HG03139 (cell line): ENCODE measurements around the gene EZR.

Source experiments
- ATAC-seq: cut with Tn5 transposase; IDR thresholded peaks from one replicate; pipeline ENCODE4 v1.9.1; 2021; ENCODE audit not compliant: unreplicated experiment

Gene EZR

DNA sequence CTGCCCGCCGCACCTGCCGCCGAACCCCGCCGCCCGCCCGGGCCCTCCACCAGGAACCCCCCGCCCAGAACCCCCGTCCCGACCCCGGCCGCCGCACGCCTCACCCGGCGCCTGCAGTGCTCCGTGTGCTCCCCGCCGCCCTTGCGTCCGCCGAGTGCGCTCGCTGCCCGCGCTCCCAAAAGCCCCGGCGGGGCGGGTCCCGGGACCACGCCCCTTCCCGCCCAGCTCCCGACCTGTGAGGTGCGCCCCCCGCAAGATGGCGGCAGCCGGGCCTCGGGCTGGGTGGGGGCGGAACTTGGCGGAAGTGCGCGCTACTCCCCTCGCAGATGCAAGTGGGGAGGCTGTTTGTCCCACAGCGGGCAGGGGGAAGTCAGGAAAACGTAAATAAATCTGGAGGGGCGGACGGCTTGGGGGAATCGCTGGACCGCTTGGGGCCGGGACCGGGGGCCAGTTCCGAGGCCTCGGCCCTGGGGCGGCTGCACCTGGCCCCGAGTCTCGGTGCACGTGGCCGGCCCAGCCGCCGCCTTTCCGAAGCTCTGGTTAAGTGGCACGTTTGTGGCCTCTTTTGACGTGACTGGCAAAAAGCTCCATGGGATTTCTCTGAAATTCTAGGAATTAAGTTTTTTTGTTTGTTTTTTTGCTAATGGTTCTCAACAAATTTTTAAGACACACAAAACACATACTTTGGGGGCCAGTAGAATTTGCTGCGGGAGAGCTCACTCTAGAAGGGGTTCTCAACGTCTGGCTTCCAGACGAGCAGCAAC lies at the start of gene EZR:
TSS of gene EZR (minus strand) at position 156 of the 764 bp plus-strand sequence. CDS start 1,275 bp downstream, outside the sequence.
- ATAC-seq: peak; percentile 46

DNA sequence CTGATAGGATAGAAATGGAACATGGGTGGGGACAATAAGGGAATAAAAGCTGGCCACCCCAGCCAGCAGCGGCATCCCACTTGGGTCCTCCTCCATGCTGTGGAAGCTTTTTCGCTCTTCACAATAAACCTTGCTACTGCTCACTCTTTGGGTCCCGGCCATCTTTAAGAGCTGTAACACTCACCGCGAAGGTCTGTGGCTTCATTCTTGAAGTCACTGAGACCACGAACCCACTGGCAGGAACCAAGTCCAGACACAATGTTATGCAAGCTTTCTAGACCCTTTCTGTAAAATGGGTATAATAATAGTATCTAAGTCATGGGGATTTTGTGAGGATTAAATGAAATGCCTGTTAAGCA lies 48.9 kb upstream of the EZR start:
- no peak for ATAC-seq

DNA sequence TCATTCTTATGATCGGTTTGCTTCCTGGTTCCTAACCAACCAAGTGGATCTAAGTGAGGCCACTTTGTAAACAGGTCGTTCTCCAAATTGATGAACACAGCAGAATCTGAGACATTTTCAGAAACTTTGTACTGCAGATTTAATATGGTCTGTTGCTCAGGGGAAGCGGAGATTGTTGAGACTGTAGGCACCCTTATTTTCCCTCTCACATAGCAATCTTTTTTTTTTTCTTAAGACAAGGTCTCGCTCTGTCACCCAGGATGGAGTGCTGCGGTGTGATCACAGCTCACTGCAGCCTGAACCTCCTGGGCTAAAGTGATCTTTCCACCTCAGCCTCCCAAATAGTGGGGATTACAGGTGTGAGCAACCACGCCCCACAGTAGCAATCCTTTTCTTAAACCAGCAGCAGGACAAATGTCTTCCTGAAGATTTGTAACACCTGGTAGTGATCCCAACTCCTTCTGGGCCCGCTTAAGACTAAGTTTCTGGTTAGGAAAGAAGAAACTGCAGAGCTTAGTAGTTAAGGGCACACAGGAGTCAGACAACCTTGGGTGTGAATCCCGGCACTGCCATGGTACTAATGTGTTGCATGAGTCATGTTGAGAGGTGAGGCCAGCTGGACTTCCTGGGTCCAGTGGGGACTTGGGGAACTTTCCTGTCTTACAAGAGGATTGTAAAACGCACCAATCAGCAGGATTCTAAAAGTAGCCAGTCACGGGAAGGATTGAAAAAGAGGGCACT lies 48.4 kb upstream of the EZR start:
- ATAC-seq: no peak

DNA sequence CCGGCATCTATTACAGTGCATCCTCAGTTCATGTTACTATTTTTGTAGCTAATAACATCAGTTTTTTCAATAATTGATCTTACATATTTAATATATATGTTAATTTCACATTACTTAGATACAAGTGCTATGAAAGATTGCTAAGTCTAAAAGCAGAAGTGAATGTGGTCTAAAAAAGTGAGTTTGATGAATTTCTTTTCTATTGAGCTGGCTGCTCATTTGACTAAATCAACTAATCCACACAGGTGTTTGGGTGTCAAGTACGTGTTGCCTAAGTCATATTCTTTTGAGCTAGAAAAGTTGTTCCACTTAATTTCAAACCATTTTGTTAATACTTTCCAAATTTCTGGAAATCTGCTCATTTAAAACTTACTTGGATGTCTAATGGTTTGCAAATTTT lies 46.6 kb upstream of the EZR start:
- no peak for ATAC-seq

DNA sequence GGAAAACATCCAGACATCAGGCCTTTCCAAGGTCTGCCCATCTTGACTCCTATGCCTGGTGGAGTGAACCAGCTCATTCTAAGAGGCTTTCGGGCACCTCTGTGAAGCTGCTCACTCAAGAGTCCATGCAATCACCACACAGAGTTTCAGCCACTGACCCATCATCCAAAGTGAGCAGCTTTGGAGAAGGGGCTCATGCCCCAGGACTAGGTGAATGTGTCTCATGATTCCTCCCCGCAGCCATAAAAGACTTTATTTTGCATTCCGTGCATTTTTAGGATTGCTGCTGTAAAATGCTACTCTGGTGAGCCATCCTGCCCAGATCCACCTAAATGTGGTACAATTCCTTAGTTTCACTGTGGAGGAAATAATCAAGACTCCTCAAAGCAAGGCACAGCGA lies 44.5 kb upstream of the EZR start:
- ATAC-seq: no peak

DNA sequence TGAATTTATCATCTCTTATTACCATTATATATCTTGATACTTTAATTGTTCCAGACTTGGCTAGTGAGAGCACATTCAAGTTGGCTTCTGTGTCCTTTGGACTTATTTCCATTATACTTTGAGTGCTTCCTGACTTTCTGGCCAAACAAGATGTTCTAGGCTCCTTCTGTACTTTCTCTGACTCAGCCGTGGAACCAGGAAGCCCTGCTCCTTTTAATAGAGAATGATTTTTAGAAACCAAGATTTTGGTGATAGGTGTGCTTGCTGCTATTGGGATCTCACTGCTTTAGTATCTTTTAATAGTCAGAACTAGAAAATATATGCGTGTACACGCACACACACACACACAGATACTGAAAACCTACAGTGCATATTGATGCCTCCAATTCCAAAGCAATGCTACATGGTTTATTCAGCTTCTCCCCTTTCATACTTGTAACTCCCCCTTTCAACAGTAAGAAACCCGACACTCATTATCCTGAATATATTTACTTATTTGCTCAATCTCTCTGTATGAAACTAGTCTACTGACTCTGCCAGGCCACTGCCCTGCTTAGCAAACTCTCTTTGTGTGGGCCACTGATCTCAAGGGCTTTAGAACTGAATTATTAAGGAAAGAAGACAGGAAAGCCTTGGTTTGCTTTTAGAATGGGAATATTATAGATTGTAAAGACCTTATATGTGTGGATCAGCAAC lies 42.7 kb upstream of the EZR start:
- no peak for ATAC-seq

DNA sequence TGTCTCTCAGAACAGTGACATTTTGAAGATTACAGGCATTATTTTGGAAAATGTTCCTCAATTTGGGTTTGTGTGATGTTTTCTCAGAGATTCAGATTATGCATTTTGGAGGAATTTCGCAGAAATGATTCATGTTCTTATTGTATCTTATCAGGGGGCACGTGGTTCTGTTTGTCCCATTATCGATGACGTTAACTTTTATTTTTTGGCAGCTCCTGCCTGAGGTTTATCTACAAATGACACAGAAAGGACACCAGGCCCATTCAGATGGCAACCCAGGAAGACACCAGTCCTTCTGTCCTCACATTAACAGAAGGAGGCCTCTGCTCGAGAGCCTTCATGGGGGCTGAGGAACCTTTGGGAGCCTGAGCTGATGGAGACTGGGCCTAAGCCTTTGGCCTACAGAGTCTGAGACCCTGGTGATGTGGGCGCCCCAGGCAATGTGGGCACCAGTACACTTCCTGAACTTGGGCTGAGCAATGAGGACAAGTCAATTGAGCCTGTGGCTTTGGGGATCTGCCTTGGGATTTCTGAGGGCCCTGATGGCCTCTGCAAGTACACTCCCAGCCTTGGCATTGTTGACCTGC lies 41.2 kb upstream of the EZR start:
- no peak for ATAC-seq

DNA sequence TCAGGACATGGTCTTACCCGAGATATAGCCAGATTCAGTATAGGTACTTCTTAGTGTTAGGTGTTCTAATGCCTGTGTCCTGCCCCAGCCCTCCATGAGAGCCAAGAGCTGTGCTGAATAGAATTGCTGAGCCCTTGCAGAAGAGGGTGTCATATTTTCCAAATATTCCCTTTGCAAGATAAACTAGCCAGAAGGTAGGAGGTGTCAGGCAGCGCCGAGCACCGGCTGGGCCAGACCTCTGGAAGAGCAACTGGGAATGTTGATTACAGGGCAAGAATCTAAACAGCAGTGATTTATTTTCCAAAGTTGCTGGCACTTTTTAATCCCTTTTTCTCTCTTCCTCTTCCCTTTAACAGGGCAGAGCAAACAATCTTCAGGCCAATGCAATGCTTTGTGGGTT lies 37.1 kb upstream of the EZR start:
- no peak for ATAC-seq

DNA sequence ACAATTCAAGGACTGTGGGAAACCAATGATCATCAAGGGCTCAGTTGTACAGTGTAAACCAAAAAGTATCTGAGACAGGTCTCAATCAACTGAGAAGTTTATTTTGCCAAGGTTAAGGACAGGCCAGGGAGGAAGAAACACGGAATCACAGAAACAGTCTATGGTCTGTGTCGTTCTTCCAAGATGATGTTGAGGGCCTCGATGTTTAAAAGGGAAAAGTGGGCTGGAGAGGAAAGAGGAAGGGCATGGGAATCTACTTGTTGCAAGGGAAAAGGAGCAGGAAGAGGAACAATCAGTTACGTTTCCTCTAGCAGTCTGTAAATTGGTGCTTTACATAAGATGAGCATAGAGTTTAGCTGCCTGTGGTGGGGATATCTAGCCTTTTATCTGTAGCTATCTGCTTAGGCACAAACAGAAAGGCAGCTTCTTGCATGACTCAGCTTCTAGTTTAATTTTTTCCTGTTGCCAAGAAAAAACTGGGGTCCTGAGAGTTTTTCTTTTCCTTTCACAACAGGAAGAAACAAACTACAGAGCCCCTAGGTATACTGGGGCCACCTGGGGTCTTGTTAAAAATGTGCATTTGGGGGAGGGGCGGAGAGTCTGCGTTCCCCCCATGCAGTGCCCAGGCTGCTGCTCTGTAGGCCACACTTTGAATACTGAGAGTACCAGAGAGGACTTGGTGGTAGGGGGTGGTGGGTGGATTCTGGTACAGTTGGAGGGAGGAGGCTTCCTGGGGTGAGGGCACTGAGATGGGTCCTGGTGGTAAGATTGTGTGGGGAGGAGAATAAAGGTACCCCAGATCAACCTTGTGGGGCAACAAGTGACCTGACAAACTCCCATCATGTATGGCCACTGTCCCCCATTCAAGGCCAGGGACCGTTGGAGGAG lies 35.3 kb upstream of the EZR start:
- no peak for ATAC-seq

DNA sequence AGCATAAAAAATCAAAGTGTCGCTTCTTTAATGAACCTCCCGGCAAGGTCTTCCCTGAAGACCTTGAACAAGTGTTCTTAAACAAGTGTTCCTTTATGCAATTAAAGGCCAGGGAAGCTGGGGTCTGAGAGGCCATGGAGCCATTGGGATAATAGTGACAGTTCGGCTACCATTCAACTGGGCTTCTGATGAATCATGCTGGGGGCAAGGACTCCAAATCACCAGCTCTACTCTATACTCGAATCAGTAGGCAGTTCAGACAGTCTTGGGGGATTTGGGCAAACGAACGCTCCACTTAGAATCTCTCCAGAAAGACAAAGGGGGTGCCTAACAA lies 34.7 kb upstream of the EZR start:
- ATAC-seq: no peak

DNA sequence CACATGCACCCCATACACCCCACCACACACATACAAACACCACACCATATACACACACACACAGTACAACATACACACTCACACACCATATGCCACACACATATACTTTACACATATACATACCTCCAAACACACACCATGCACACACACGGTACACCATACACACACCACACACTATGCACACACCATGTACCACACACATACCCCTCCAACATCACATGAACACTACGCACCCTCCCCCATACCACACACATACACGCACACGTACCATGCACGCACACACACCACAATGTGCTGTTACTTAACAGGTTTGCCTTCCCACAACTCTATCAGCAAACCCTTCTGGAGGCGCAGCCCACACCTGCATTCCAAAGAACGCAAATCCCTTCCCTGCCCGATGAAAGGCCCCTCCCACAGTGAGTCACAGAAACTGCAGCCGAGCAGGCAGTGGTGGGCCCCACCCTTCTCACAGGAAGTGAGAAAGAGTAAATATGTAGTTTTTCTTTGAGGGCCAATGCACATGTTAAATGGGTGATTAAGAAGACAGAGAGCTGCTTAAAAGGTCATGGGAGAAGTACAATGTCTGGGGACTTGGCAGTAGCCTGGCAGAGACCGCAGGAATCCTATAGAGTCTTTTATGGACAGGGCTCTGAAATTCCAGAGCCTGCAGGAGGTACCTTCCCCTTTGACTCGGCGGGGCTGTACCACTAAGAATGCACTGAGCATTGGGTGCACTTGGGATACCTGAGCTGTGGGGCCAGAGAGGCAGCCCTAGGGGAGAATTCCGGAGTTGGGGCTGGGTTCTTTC lies 34.1 kb upstream of the EZR start:
- ATAC-seq: peak; percentile 92

DNA sequence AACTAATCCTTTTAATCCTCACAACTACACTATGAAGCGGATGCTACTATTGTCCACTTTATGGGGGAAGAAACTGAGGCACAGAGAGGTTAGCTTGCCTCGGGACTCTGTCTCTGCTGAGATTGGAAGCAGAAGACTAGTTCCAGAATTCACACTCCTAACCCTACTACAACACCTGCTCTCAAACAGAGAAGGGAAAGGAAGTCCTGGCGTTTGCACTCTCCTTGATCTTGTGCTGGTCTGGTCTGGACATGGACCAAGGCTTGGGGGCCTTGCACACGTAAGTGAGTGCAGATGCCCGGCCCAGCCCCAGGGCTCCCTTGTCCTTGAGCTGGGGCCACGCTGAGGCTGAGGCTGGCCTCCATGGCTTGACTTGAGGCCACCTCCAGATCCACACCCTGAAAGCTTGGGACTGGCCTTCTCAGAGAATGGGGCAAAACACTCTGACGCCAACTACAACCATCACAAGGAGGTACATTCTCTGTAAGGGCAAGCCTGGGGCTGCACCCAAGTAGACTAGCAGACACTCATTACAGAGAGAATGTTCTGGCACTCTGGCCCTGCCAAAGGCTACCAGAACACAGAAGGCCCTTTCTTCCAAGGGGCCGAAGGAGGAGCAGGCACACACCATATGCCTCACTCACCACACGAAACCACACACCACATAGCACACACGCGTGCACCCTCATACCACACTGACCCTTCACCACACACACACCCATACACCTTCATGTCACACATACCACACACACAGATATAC lies 33.3 kb upstream of the EZR start:
- ATAC-seq: no peak

DNA sequence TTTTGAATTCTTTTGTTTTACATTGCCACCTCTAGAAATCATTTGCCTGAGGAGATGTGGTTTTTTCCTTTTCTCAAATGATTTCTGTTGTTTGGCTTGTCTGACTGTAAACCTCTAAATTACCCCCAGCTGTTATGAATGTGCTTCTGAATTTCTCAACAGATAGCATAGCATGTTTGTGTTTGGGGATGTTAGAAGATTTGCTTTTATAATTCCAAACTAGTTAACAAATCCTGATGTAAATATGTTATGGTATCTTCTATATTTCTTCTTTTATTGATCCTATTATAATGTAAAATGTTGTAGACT lies 31.6 kb upstream of the EZR start:
- no peak for ATAC-seq

DNA sequence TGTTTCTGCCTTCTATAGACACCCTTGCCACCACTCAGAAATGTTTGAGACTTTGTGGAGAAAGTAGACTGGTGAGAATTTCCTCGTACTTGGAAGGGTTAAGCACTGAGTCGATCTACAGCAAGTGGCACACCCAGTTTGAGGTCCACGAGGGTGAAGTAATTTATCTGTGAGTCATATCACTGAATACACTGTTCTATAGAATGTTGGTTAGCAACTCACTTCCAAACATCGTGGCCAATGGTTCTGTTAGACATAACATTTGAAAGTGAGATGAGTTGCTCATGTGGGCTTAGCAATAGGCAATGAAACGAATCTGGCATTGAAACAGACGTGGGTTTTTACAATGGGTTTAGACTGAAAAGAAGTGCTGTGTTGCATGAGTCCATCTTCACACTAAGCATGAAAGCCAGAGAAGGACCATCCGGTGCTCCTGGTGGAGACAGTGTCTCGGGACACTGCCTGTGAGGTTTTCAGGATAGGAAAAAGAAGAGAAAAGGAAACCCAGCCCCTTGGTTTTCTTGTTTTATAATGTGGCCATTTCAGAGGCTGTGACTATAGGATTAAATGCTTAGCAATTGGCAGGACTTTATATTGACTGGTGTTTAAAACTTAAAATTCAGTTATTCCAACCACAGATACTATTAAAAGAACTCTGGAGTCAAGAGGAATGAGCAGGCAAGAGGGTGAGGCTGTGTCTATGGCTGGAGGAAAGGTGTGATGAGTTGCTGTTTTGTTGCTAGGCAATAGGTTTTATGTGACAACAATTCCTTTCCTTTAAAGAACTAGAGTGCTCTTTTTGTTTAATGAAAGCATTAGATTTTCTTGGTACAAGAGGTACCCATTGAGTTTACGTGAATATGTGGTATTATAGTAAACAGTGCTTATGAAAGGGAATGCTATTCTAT lies 31.0 kb upstream of the EZR start:
- ATAC-seq: no peak

DNA sequence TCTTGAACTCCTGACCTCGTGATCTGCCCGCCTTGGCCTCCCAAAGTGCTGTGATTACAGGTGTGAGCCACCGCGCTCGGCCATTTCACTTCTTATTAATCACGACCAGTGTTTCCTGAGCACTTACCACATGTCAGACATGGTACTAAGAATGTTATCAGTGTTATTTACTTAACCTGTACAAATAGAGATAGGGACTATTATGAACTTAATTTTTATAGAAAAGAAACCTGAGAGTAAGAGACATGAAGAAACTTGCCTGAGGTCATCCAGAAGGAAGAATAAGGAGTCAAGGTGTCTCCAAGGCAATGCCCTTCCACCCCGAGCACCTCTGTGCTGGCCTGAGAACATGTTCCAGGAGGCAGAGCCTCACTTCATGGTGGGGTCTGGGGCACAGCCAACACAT lies 29.3 kb upstream of the EZR start:
- no peak for ATAC-seq

DNA sequence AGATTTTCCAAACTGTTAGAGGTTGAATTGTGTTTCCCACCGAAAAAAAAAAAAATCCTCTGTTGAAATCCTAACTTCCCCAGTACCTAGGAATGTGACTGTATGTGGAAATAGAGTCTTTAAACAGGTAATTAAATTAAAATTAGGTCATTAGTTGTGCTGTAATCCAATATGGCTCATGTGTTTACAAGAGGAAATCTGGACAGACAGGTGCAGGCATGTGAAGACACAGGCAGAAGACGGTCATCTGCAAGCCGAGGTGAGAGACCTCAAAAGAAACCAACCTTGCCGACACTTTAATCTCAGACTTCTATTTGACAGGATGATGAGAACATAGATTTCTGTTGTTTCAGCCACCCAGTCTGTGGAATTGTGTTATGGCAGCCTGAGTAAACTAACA lies 28.6 kb upstream of the EZR start:
- ATAC-seq: no peak

DNA sequence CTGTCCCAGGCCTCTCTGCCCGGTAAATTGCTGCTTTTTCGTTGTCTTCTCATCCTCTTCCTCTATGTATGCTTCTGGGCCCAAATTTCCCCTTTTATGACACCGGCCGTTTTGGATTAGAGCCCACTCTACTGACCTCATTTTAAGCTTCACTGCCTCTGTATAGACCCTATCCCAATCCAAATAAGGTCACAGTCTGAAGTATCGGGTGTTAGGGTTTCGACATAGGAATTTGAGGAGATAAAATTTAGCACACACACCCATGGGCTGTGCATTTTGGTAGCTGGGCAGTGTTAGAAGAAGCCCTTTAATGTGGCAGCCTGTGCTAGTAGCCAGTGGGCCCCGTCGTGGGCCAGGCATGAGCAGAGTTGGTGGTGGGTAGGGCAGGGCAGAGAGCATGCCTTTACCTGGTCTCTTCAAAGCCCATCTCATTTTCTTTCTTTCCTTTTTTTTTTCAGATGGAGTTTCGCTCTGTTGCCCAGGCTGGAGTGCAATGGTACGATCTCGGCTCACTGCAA lies 27.9 kb upstream of the EZR start:
- ATAC-seq: no peak
